ENCODE measurements around the gene DLG2. TPM values are rescaled to one million over a fixed set of nuclear protein-coding genes. Genes with fewer than 3 reads are reported as not detected.
"Not testable (repeated sequence)": the region's sequence is repeated elsewhere in the genome, so short reads cannot be mapped to it uniquely, and the experiment has no call there.

The DLG2 gene
- total RNA-seq, 1 donor from 2014 or later, result 1.8 TPM

GRCh38 chr11:85359859-85360258 lies 267.3 kb downstream of the DLG2 start:
- Histone ChIP-seq H3K4me3 (ENCODE audit: insufficient read depth, low read depth, low read length) (no peak overlapping the region), H3K9ac (ENCODE audit: low read length) (no peak overlapping the region), H3K4me2 (ENCODE audit: low read length) (no peak overlapping the region), H3K9me3 (ENCODE audit: insufficient read depth, low read depth, low read length) (no peaks in the 10 kb centered on the region), H3K4me1 (ENCODE audit: insufficient read depth, low read length) (no peaks in the 10 kb centered on the region), H3K27me3 (ENCODE audit: insufficient read depth, low read length) (no peaks in the 10 kb centered on the region), H3K27ac (ENCODE audit: low read depth, low read length) (no peak overlapping the region), H2AFZ (ENCODE audit: low read depth, low read length) (no peak overlapping the region), H4K20me1 (ENCODE audit: insufficient read depth, low read length) (no peaks in the 10 kb centered on the region), H3K79me2 (ENCODE audit: insufficient read depth, low read length) (no peaks in the 10 kb centered on the region), H3K36me3 (ENCODE audit: insufficient read depth, low read length) (no peaks in the 10 kb centered on the region)
- no peak for TF ChIP-seq EZH2 (IDR thresholded peaks at IDR 0.05; ENCODE audit: insufficient read depth, low read length)
- no peak for TF ChIP-seq CTCF (IDR thresholded peaks at IDR 0.05; ENCODE audit: insufficient read depth, low read depth, low read length)
- FAIRE-seq, result no peak
- Mint-ChIP-seq H3K36me3 (ENCODE audit: low read depth, unreplicated experiment) (no peaks in the 10 kb centered on the region), H3K27me3 (ENCODE audit: low read depth, unreplicated experiment) (no peaks in the 10 kb centered on the region), H3K27ac (ENCODE audit: unreplicated experiment) (no peak overlapping the region), H3K4me3 (ENCODE audit: unreplicated experiment) (no peak overlapping the region), H3K4me1 (ENCODE audit: low read depth, unreplicated experiment) (peaks cover 4% of the 10 kb centered on the region), H3K9me3 (ENCODE audit: unreplicated experiment) (no peaks in the 10 kb centered on the region)
- no peak for DNase-seq (ENCODE audit: low read depth)

GRCh38 chr11:85355921-85356320 lies 271.2 kb downstream of the DLG2 start:
- H3K27me3 Mint-ChIP-seq (ENCODE audit: low read depth, unreplicated experiment), result no peaks in the 10 kb centered on the region
- no peak overlapping the region for H3K27ac Mint-ChIP-seq (ENCODE audit: unreplicated experiment)
- no peaks in the 10 kb centered on the region for H4K20me1 ChIP-seq (ENCODE audit: insufficient read depth, low read length)
- H3K27ac ChIP-seq (ENCODE audit: low read depth, low read length), result no peak overlapping the region
- FAIRE-seq (no peak), DNase-seq (ENCODE audit: low read depth) (no peak)
- no peaks in the 10 kb centered on the region for H3K36me3 ChIP-seq (ENCODE audit: insufficient read depth, low read length)
- H3K4me3 Mint-ChIP-seq (ENCODE audit: unreplicated experiment), result no peak overlapping the region
- peaks cover 4% of the 10 kb centered on the region for H3K9me3 Mint-ChIP-seq (ENCODE audit: unreplicated experiment)
- H3K27me3 ChIP-seq (ENCODE audit: insufficient read depth, low read length), result no peaks in the 10 kb centered on the region
- H3K4me3 ChIP-seq (ENCODE audit: insufficient read depth, low read depth, low read length), result no peak overlapping the region
- H3K9me3 ChIP-seq (ENCODE audit: insufficient read depth, low read depth, low read length), result no peaks in the 10 kb centered on the region
- TF ChIP-seq CTCF (IDR thresholded peaks at IDR 0.05; ENCODE audit: insufficient read depth, low read depth, low read length) (no peak), EZH2 (IDR thresholded peaks at IDR 0.05; ENCODE audit: insufficient read depth, low read length) (no peak)
- no peak overlapping the region for H3K9ac ChIP-seq (ENCODE audit: low read length)
- H3K4me1 ChIP-seq (ENCODE audit: insufficient read depth, low read length), result no peaks in the 10 kb centered on the region
- H3K36me3 Mint-ChIP-seq (ENCODE audit: low read depth, unreplicated experiment), result no peaks in the 10 kb centered on the region
- no peaks in the 10 kb centered on the region for H3K79me2 ChIP-seq (ENCODE audit: insufficient read depth, low read length)
- no peak overlapping the region for H2AFZ ChIP-seq (ENCODE audit: low read depth, low read length)
- peaks cover 4% of the 10 kb centered on the region for H3K4me1 Mint-ChIP-seq (ENCODE audit: low read depth, unreplicated experiment)
- no peak overlapping the region for H3K4me2 ChIP-seq (ENCODE audit: low read length)

GRCh38 chr11:85349539-85349938 lies 277.6 kb downstream of the DLG2 start:
- H2AFZ ChIP-seq (ENCODE audit: low read depth, low read length); FAIRE-seq; H3K27ac ChIP-seq (ENCODE audit: low read depth, low read length); H3K36me3 Mint-ChIP-seq (ENCODE audit: low read depth, unreplicated experiment); H3K4me1 Mint-ChIP-seq (ENCODE audit: low read depth, unreplicated experiment); H3K4me3 Mint-ChIP-seq (ENCODE audit: unreplicated experiment); H3K4me1 ChIP-seq (ENCODE audit: insufficient read depth, low read length); H3K27me3 Mint-ChIP-seq (ENCODE audit: low read depth, unreplicated experiment); DNase-seq (ENCODE audit: low read depth); H3K9me3 ChIP-seq (ENCODE audit: insufficient read depth, low read depth, low read length); H3K9me3 Mint-ChIP-seq (ENCODE audit: unreplicated experiment); H3K36me3 ChIP-seq (ENCODE audit: insufficient read depth, low read length); H3K79me2 ChIP-seq (ENCODE audit: insufficient read depth, low read length); H3K4me3 ChIP-seq (ENCODE audit: insufficient read depth, low read depth, low read length); H3K4me2 ChIP-seq (ENCODE audit: low read length); H3K27me3 ChIP-seq (ENCODE audit: insufficient read depth, low read length); H3K9ac ChIP-seq (ENCODE audit: low read length); H3K27ac Mint-ChIP-seq (ENCODE audit: unreplicated experiment); H4K20me1 ChIP-seq (ENCODE audit: insufficient read depth, low read length): not testable (repeated sequence)
